SH-SY5Y (cell line): Measurements from ENCODE around the gene NOVA2.
A peak's percentile ranks its signal among the peaks of the same experiment; 100 is the strongest.

Source experiments
- GATA2 ChIP-seq: IDR thresholded peaks from 2 replicates; pipeline ENCODE4 v1.6.1; 2011; ENCODE audit warnings: mild to moderate bottlenecking, low read depth, low read length
- GATA3 ChIP-seq: IDR thresholded peaks from 2 replicates; pipeline ENCODE4 v1.6.1; 2011; ENCODE audit warnings: low read depth, mild to moderate bottlenecking, low read length, moderate library complexity

The NOVA2 gene

GRCh38 chr19:45908956-45909355, 64.7 kb downstream of the NOVA2 start:
- TF ChIP-seq GATA2 (no peak), GATA3 (no peak)

- TF ChIP-seq GATA3 (no peak), GATA2 (no peak)
Observed at GRCh38 chr19:45906221-45906620, 67.4 kb downstream of the NOVA2 start.

- TF ChIP-seq GATA3: no peak
- no peak for TF ChIP-seq GATA2
Observed at GRCh38 chr19:45905011-45905410, 68.7 kb downstream of the NOVA2 start.

GRCh38 chr19:45902651-45903625, 70.7 kb downstream of the NOVA2 start:
- no peak for TF ChIP-seq GATA3
- no peak for TF ChIP-seq GATA2

- TF ChIP-seq GATA3 (no peak), GATA2 (peak; percentile 53; the same call in 1 of the 2 replicates)
Observed at GRCh38 chr19:45901912-45902650, 71.6 kb downstream of the NOVA2 start, which contains the start of gene MYPOP. Gene MYPOP, minus strand, starts transcription at chr19:45902613. Its CDS starts 840 bp downstream, at chr19:45901773.

GRCh38 chr19:45901432-45901911, 72.2 kb downstream of the NOVA2 start:
- TF ChIP-seq GATA2 (no peak), GATA3 (no peak)

GRCh38 chr19:45900738-45901431, 72.8 kb downstream of the NOVA2 start:
- TF ChIP-seq GATA2: no peak
- no peak for TF ChIP-seq GATA3

- TF ChIP-seq GATA3: no peak
- no peak for TF ChIP-seq GATA2
Observed at GRCh38 chr19:45899919-45900589, 73.6 kb downstream of the NOVA2 start.

GRCh38 chr19:45899253-45899652, 74.4 kb downstream of the NOVA2 start:
- TF ChIP-seq GATA2: no peak
- no peak for TF ChIP-seq GATA3

GRCh38 chr19:45897261-45897812, 76.3 kb downstream of the NOVA2 start:
- TF ChIP-seq GATA2 (no peak), GATA3 (no peak)

GRCh38 chr19:45895519-45895972, 78.1 kb downstream of the NOVA2 start:
- TF ChIP-seq GATA2 (no peak), GATA3 (no peak)

- TF ChIP-seq GATA3 (no peak), GATA2 (no peak)
Observed at GRCh38 chr19:45890877-45891276, 82.8 kb downstream of the NOVA2 start.

- TF ChIP-seq GATA3 (no peak), GATA2 (no peak)
Observed at GRCh38 chr19:45889210-45889885, 84.3 kb downstream of the NOVA2 start.
